GM19467 (cell line): ENCODE results near the gene CTDSP1.
A peak's percentile ranks its signal among the peaks of the same experiment; 100 is the strongest.

Experiments used
- ATAC-seq: cut with Tn5 transposase; IDR thresholded peaks from one replicate; pipeline ENCODE4 v1.9.1; 2021; ENCODE audit warnings: mild to moderate bottlenecking, moderate library complexity; ENCODE audit not compliant: unreplicated experiment

The CTDSP1 gene

DNA sequence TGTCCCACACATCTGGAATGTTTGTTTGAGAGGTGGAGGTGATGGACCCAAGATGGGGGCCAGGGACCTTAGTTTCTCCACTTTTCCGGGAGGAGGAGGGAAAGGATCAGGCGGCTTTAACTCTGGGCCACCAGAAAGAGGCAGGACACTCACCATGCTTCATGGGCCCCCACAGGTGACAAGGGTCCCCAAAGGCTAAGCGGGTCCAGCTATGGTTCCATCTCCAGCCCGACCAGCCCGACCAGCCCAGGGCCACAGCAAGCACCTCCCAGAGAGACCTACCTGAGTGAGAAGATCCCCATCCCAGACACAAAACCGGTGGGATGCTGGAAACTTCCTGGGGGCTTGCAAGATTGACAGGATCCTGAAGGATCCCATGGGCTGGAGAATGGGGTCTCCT is 16.9 kb upstream of the CTDSP1 start:
- ATAC-seq = no peak

DNA sequence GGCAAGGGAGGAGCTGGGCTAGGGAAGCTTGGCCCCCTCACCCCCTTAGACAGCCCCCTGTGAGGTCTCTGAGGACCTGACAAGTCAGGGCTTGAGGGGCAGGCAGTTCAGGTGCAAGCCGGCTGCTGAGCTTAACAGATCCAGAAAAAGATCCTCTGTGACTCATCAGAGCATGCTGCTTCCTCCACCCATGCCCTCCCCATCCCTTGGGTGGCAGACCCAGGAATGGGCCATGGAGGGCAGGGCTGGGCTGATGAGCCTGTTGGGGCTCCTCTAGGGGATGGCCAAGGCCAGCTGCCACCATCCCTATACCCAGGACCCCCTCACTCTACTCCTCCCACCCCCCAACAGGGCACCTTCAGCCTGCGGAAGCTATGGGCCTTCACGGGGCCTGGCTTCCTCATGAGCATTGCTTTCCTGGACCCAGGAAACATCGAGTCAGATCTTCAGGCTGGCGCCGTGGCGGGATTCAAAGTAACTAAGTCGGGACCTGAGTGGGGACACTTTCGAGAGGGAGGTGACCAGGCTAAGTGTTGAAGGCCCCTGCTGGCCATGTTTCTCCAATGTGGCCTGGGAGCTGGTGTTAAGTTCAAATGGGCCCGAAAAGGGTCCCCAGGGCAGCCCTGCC is 15.7 kb upstream of the CTDSP1 start:
- no peak for ATAC-seq

DNA sequence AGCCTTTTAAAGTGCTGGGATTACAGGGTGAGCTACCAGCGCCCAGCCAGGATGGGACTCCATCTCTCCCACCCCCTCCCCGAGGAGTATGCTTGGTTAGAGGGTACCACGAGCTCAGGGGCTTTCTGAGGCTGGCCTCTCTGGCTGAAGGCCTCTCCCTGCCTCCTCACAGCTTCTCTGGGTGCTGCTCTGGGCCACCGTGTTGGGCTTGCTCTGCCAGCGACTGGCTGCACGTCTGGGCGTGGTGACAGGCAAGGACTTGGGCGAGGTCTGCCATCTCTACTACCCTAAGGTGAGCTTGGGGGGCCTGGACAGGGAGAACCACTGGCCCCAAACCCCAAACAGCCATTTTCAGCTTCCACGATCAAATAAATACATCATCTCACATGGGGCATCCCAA is 14.7 kb upstream of the CTDSP1 start:
- no peak for ATAC-seq

DNA sequence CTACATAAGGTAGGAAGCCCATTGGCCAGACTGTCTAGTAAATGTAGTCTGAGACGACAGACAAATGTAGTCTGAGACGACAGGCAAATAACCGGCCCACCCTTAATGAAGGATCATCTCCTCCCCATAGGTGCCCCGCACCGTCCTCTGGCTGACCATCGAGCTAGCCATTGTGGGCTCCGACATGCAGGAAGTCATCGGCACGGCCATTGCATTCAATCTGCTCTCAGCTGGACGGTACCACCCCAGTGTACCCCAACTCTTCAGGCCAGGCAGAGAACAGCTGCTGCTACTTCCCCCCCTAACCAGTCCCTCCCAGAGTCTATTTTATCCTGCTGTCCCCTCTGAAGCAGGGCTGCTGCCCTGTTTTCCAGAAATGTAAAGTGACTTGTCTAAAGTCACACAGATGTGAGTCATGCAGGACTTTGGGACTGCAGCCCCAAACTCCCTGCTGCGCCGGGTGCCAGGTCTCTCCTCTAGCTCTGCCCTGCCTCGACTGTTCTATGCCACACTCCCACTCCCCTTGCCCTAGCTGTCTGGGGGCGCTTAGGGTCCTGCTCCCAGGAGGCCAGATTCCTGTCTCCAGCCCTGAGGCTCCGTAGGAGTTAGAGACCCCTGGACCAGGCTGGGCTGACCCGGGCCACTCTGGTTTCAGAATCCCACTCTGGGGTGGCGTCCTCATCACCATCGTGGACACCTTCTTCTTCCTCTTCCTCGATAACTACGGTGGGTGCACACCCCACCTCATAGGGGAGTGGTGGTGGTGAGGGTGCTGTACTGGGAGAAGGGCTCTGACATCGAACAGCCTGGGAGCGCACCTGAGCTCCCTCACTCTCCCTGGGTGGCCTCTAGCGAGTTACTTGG is 12.9 kb upstream of the CTDSP1 start:
- ATAC-seq = no peak

DNA sequence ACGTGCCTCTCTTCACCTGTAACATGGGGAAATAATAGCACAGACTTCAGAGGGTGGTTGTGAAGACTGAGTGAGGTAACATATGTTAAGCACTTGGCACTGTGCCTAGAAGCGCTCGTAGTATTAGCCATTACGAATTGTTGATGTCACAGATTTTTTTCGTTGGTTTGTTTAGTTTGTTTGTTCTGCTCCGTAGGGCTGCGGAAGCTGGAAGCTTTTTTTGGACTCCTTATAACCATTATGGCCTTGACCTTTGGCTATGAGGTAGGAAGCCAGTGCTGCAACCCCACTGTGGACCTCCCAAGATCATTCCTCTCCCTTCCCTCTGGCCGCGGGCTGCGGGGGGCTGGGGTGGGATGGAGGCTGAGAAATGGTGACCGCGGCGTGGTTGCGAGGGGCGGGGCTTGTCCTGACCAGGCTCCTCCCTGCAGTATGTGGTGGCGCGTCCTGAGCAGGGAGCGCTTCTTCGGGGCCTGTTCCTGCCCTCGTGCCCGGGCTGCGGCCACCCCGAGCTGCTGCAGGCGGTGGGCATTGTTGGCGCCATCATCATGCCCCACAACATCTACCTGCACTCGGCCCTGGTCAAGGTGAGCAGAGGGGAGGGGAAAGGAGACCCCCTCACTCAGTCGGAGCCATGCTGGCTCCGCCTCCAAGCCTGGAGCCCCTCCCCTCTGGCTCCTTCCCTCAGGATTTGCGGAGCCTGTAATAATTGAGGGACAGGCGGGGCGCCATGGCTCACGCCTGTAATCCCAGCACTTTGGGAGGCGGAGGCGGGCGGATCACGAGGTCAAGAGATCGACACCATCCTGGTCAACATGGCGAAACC is 12.1 kb upstream of the CTDSP1 start:
- no peak for ATAC-seq

DNA sequence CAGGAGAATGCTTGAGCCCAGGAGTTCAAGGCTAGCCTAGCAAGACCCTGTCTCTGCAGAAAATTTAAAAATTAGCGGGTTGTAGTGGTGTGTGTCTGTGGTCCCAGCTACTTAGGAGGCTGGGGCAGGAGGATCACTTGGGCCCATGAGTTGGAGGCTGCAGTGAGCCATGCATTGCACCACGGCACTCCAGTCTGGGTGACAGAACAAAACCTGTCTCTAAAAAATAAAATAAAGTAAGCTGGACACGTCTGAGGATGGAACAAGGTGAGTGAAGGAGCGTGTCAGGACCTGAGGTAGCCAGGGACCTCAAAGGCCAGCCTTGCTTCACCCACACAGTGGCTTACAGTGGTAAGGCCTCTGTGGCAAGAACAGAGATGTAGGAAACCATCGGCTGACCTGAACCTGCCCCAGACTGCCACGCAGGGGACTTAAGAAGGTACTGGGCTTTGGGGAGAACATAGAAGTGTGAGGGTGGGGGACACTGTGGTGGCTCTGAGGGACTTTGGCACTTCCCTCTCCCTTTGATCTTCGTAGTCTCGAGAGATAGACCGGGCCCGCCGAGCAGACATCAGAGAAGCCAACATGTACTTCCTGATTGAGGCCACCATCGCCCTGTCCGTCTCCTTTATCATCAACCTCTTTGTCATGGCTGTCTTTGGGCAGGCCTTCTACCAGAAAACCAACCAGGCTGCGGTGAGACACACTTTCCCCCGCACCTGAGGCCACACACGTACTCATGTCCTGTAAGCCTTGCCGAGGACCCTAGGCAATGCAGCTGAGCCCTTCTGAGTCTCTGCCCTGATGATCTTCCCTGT is 10.1 kb upstream of the CTDSP1 start:
- ATAC-seq = no peak

DNA sequence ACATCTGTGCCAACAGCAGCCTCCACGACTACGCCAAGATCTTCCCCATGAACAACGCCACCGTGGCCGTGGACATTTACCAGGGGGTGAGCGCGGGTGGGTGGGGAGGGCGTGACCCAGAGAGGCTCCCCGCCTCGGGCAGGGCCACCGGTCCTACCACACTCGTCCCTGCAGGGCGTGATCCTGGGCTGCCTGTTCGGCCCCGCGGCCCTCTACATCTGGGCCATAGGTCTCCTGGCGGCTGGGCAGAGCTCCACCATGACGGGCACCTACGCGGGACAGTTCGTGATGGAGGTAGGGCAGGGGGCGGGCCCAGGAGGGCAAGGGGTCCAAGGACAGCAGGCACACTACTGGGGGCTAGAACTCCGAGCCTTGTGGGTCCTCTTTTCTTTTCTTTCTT is 8.5 kb upstream of the CTDSP1 start:
- no peak for ATAC-seq

DNA sequence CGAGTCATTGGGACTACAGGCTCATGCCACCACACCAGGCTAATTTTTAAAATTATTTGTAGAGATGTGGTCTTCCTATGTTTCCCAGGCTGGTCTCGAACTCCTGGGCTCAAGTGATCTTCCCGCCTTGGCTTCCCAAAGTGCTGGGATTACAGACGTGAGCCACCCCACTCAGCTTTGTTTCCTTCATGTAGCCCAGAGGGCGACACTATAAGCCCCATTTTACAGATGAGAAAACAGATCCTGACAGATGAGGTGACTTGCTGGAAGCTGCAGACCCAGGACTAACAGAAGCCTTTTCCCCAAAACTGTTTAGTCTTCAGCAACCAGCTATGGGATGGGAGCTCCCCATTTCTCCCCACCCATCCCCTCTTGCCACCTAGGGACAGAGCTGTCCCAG is 7.2 kb upstream of the CTDSP1 start:
- no peak for ATAC-seq

DNA sequence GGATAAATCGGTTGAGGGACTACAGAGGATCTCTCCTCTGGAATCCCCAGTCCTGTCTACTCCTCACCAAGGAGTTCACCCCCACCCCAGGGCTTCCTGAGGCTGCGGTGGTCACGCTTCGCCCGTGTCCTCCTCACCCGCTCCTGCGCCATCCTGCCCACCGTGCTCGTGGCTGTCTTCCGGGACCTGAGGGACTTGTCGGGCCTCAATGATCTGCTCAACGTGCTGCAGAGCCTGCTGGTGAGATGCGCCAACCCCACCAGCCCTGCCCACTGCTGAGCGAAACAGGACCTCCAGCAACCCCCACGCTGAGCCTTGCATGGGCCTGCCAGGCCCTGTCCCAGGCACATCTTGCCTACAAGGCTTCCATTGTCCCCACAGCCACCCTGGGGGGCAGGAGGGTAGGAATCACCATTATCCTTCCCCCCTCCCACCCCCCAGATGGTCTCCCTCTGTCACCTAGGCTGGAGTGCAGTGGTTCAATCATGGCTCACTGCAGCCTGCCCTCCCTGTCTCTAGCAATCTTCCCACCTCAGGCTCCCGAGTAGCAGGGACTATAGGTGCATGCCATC is 6.7 kb upstream of the CTDSP1 start:
- no peak for ATAC-seq

DNA sequence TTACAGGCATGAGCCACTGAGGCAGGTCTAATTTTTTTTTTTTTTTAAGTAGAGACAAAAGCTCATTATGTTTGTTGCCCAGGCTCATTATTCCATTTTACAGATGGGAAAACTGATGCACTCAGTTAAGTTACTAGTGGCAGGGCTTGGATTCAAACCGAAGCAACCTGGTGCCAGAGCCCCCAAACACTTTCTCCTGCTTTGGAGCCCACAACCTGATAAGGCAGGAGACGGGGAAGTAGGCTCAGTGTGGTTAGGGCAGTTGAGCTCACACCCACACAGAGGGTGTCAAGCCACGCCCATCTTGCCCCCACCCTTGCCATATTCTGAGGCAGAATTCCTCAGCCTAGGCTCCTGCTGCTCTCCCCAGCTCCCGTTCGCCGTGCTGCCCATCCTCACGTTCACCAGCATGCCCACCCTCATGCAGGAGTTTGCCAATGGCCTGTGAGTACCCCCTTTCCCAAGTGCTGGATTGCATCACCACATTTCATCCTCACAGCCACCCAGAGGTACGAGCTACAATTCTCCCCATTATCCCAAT is 5.8 kb upstream of the CTDSP1 start:
- no peak for ATAC-seq

DNA sequence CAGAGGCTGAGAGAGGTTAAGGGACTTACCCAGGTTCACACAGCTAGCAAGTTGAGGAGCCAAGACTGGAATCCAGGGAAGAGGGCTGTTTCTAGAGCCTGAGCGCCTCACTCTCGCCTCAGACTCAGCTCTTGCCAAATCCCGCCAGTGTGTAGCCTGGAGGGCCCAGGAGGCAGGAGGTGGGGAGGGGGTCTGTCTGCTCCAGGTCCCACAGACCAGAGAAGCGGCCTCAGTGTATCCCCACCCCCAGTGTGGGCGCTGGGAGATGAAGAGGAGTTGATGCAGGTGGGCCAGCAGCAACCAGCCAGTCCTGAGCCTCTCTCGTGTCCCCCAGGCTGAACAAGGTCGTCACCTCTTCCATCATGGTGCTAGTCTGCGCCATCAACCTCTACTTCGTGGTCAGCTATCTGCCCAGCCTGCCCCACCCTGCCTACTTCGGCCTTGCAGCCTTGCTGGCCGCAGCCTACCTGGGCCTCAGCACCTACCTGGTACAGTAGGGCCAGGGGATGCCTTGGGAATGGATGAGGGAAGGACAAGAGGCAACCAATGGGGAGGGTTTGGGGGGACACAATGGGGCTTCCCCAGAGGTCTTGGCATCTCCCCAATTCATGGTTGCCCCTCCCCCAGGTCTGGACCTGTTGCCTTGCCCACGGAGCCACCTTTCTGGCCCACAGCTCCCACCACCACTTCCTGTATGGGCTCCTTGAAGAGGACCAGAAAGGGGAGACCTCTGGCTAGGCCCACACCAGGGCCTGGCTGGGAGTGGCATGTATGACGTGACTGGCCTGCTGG is 5.2 kb upstream of the CTDSP1 start:
- no peak for ATAC-seq

DNA sequence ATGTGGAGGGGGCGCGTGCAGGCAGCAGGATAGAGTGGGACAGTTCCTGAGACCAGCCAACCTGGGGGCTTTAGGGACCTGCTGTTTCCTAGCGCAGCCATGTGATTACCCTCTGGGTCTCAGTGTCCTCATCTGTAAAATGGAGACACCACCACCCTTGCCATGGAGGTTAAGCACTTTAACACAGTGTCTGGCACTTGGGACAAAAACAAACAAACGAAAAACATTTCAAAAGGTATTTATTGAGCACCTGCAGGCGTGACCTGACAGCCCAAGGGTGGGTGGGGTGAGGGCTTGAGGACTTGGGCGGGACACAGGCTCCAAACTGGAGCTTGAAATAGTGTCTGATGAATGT is 4.6 kb upstream of the CTDSP1 start:
- no peak for ATAC-seq

DNA sequence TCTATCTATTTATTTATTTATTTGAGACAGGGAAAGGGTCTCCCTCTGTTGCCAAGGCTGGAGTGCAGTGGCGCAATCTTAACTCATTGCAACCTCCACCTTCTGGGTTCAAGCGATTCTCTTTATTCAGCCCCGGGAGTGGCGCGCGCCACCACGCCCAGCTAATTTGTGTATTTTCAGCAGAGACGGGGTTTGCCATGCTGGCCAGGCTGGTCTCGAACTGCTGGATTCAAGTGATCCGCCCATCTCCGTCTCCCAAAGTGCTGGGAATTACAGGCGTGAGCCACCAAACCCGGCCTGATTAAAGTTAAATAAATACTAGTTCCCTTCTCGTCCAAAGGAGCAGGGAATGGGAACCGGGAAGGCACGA is 4.2 kb upstream of the CTDSP1 start:
- no peak for ATAC-seq

DNA sequence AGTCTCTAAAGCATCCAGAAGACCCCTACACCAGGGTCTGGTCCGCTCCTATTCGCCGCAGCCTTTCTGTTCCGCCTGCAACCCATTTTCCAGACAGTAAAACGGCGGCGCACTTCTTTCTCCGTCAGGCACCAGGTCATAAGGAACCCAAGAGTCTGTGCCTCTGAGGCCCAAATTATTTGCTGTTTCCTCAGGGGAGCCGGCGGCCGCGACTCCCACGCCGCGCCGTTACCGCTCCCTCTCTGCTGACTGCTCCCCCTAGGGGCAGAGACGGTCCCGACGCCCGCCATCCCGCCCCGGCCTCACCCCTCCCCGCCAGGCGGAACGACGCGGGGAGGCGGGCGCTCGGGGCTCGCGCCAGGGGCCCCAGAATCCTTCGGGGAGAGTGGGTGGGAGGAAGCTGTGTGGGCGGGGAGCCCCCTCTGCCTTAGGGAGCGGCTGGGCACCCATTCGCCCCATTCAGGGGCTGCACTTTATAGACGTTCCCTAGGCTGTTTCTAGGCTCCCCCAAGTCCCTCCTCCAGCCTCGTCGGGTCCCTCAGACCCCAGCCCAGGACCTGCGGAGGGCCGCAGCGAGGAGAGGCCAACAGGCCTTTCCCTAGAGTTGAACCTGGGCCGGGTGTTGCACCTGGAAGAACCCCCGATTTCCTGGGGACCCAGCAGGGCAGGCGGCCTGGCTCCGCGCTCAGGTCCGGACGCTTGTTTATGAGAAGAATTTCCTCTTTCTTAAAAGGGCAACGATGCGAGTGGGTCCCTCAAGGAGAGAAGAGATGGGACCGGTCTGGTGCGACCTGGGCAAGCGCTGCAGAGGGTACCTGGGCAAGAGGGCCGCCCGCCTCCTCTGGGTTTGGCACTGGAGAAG is 3.6 kb upstream of the CTDSP1 start:
- peak; percentile 50 for ATAC-seq

DNA sequence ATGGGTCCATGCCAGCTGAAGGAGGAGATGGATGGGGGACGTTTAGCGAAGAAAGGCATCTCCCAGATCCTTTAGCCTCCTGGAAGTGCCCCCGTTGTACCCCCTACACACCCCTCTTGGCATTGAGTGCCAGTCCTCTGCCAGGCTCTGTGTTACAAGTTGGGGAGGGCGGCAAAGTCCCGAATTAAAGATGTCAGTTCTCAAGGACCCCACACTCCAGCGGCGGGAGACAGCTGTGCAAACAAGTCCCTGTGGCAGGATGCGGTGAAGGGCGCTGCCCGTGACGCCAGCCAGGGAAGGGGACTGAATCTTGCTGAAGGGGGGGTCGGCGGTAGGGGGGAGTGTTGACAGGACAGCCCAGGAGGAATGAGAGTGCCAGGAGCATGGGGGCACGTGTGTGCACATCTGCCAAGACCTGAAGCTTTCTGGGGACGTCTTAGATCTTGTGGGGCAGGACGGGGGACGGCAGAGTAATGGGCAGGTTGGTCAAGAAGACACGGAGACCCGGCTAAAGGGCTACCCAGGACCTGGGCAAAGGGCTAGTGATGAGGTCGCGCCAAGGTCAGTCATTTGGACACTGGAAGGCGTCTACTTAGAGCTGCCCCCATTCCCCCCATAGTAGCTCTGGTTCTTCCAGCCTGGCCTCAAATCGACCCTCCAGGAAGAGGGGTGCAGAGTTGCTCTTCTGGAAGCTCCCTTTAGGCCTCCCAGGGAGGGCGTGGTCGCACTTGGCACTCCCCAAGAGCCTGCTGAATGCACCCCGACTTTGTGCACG is 2.8 kb upstream of the CTDSP1 start:
- ATAC-seq = no peak

DNA sequence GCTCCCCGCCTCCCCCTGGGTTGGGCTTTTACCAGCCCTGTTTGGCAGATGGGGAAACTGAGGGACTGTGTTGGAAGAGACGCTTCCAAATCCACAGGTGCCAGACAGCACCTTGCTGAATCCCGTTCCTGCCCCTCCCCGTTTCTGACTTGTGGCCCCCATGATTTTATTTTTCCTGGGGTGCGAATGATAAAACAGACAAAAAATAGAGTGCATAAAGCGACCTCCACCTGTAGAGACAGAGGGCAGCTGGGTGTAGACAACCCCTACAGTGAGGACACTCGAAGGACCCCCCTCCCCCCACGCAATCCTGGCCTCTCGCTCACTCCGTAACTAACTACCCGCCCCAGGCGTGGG is 2.2 kb upstream of the CTDSP1 start:
- ATAC-seq = no peak

DNA sequence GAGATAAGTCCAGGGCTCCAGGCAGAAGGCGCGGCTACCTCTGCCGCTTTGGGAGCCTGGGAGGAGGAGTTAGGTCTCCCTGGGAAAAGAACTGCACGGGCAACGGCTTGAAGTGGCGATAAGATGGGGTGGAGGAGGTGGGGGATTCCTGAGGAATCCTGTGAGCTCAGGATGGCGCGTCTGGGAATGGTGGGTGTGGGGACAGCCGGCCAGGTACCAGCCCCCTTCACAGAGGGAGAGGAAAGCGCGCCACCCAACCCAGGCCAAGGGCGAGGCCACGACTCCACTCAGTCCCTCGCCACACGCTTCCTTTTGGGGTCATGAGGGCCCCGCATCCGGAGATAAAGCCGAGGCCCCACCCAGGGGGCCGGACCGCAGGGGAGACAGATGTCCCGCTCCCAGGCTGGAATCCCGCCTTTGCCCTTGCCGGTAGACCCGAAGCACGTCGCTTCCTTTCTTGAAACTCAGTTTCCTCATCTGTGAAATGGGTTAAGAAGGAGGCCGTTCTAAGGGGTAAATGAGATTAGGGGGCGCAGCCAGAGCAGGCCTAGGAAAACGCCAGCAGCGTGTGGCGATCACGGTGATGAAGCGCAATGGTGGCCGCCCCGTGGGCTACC is 1.7 kb upstream of the CTDSP1 start:
- ATAC-seq = no peak
